Measurements from ENCODE around the gene TCFL5. TPM values are rescaled to one million over a fixed set of nuclear protein-coding genes. Genes with fewer than 3 reads are reported as not detected.
"Not testable (repeated sequence)": the region's sequence is repeated elsewhere in the genome, so short reads cannot be mapped to it uniquely, and the experiment has no call there.

Gene TCFL5
- total and polyA plus RNA-seq, 5 experiments from 2014 or later = 1.0 to 13.4 (median 2.1) TPM

GRCh38 chr20:62876902-62877816, 15.5 kb upstream of the TCFL5 start:
- Mint-ChIP-seq H3K27ac (peak overlapping the region in 6 of 10 donors; percentile 36 to 86 (median 64)), H3K4me1 (peaks cover 15 to 37% (median 27%) of the 10 kb centered on the region in 4 donors), H3K27me3 (no peaks in the 10 kb centered on the region), H3K36me3 (peaks cover 0 to 12% (median 6%) of the 10 kb centered on the region in 3 donors), H3K9me3 (no peaks in the 10 kb centered on the region), H3K4me3 (peak overlapping the region in 9 of 10 donors; percentile 13 to 58 (median 49))
- POLR2A ChIA-PET = interaction anchor here (1.0 to 1.6 kb wide), 4 partner anchors 15 to 37 kb away, joined by 3 to 7 read pairs (median 3); partner anchors contain the start of gene TCFL5
- DNase-seq (no peak), ATAC-seq (peak in 1 of 2 donors; percentile 39)

- ATAC-seq (peak in 1 of 2 donors; percentile 19), DNase-seq (no peak)
- Mint-ChIP-seq H3K9me3 (no peaks in the 10 kb centered on the region), H3K27me3 (no peaks in the 10 kb centered on the region), H3K4me1 (peaks cover 13 to 37% (median 27%) of the 10 kb centered on the region in 4 donors), H3K27ac (peak overlapping the region in 5 of 10 donors; percentile 3 to 86 (median 66)), H3K4me3 (peak overlapping the region in 4 of 10 donors; percentile 27 to 62 (median 50)), H3K36me3 (peaks cover 0 to 5% (median 2%) of the 10 kb centered on the region in 3 donors)
- POLR2A ChIA-PET = interaction anchor here (0.6 to 1.6 kb wide), 5 partner anchors 9 to 38 kb away, joined by 3 to 7 read pairs (median 3); partner anchors contain the start of gene TCFL5
These were observed 14.9 kb upstream of the TCFL5 start for GRCh38 chr20:62876501-62876901.

- ATAC-seq = peak; percentile 22 to 41
- H3K9me3 Mint-ChIP-seq = no peaks in the 10 kb centered on the region
- peak in 2 of 10 donors; percentile 21 to 45 for DNase-seq
- peak overlapping the region in 7 of 10 donors; percentile 29 to 92 (median 57) for H3K27ac Mint-ChIP-seq
- H3K27me3 Mint-ChIP-seq = no peaks in the 10 kb centered on the region
- POLR2A ChIA-PET = interaction anchor here (0.5 to 1.0 kb wide), 4 partner anchors 9 to 126 kb away, joined by 3 to 8 read pairs (median 5); no protein-coding TSS in a partner anchor
- H3K36me3 Mint-ChIP-seq = peaks cover 0 to 2% (median 0%) of the 10 kb centered on the region in 3 donors
- H3K4me3 Mint-ChIP-seq = peak overlapping the region in 6 of 10 donors; percentile 10 to 62 (median 50)
- peaks cover 13 to 37% (median 26%) of the 10 kb centered on the region in 4 donors for H3K4me1 Mint-ChIP-seq
These were observed 14.1 kb upstream of the TCFL5 start for GRCh38 chr20:62875419-62876361.

GRCh38 chr20:62874964-62875344, 13.3 kb upstream of the TCFL5 start:
- POLR2A ChIA-PET = interaction anchor here (0.5 to 1.2 kb wide), 3 partner anchors 11 to 127 kb away, joined by 3 to 8 read pairs (median 3); no protein-coding TSS in a partner anchor
- no peaks in the 10 kb centered on the region for H3K27me3 Mint-ChIP-seq
- H3K9me3 Mint-ChIP-seq = no peaks in the 10 kb centered on the region
- peak overlapping the region in 4 of 10 donors; percentile 50 to 81 (median 53) for H3K4me3 Mint-ChIP-seq
- H3K27ac Mint-ChIP-seq = peak overlapping the region in 3 of 10 donors; percentile 55 to 87 (median 58)
- ATAC-seq = no peak
- no peak for DNase-seq
- peaks cover 13 to 37% (median 26%) of the 10 kb centered on the region in 4 donors for H3K4me1 Mint-ChIP-seq
- H3K36me3 Mint-ChIP-seq = peaks cover 0 to 2% (median 0%) of the 10 kb centered on the region in 3 donors

GRCh38 chr20:62873681-62874031, 12.0 kb upstream of the TCFL5 start:
- H3K36me3 Mint-ChIP-seq, H3K27me3 Mint-ChIP-seq, POLR2A ChIA-PET, ATAC-seq, H3K9me3 Mint-ChIP-seq: not testable (repeated sequence)
- DNase-seq = peak in 2 of 10 donors; percentile 16 to 74
- Mint-ChIP-seq H3K4me1 (peaks cover 13 to 37% (median 26%) of the 10 kb centered on the region in 4 donors), H3K27ac (peak overlapping the region in 5 of 10 donors; percentile 46 to 78 (median 60)), H3K4me3 (peak overlapping the region; percentile 49 to 80 (median 64))

GRCh38 chr20:62873280-62873679, 11.7 kb upstream of the TCFL5 start:
- Mint-ChIP-seq H3K36me3 (peaks cover 0 to 2% (median 0%) of the 10 kb centered on the region in 3 donors), H3K4me3 (peak overlapping the region; percentile 49 to 80 (median 64)), H3K4me1 (peaks cover 13 to 36% (median 26%) of the 10 kb centered on the region in 4 donors), H3K9me3 (no peaks in the 10 kb centered on the region), H3K27me3 (peaks cover 0 to 2% (median 0%) of the 10 kb centered on the region in 5 donors), H3K27ac (peak overlapping the region in 3 of 10 donors; percentile 60 to 78 (median 72))
- DNase-seq (no peak), ATAC-seq (no peak)
- POLR2A ChIA-PET = no interaction called here

- Mint-ChIP-seq H3K36me3 (peaks cover 0 to 2% (median 0%) of the 10 kb centered on the region in 3 donors), H3K4me1 (peaks cover 12 to 32% (median 25%) of the 10 kb centered on the region in 4 donors), H3K9me3 (no peaks in the 10 kb centered on the region), H3K4me3 (peak overlapping the region in 3 of 10 donors; percentile 22 to 51 (median 49)), H3K27me3 (peaks cover 0 to 2% (median 0%) of the 10 kb centered on the region in 5 donors), H3K27ac (peak overlapping the region in 2 of 10 donors; percentile 47 to 71)
- ATAC-seq (no peak), DNase-seq (no peak)
- POLR2A ChIA-PET = no interaction called here
These were observed 11.2 kb upstream of the TCFL5 start for GRCh38 chr20:62872862-62873261.

GRCh38 chr20:62872184-62872847, 10.7 kb upstream of the TCFL5 start:
- peaks cover 0 to 2% (median 0%) of the 10 kb centered on the region in 3 donors for H3K36me3 Mint-ChIP-seq
- no peaks in the 10 kb centered on the region for H3K9me3 Mint-ChIP-seq
- no peak overlapping the region for H3K27ac Mint-ChIP-seq
- ATAC-seq = no peak
- no peak overlapping the region for H3K4me3 Mint-ChIP-seq
- peaks cover 12 to 32% (median 25%) of the 10 kb centered on the region in 4 donors for H3K4me1 Mint-ChIP-seq
- POLR2A ChIA-PET = no interaction called here
- H3K27me3 Mint-ChIP-seq = peaks cover 0 to 3% (median 0%) of the 10 kb centered on the region in 5 donors
- no peak for DNase-seq

GRCh38 chr20:62864207-62864606, 2.6 kb upstream of the TCFL5 start:
- H3K9me3 Mint-ChIP-seq = no peaks in the 10 kb centered on the region
- H3K36me3 Mint-ChIP-seq = no peaks in the 10 kb centered on the region
- H3K27me3 Mint-ChIP-seq = peaks cover 0 to 4% (median 0%) of the 10 kb centered on the region in 5 donors
- H3K4me3 Mint-ChIP-seq = no peak overlapping the region
- peak overlapping the region in 1 of 10 donors; percentile 16 for H3K27ac Mint-ChIP-seq
- POLR2A ChIA-PET = no interaction called here
- ATAC-seq (no peak), DNase-seq (no peak)
- peaks cover 6 to 18% (median 15%) of the 10 kb centered on the region in 4 donors for H3K4me1 Mint-ChIP-seq

- Mint-ChIP-seq H3K27me3 (no peaks in the 10 kb centered on the region), H3K27ac (peak overlapping the region in 5 of 10 donors; percentile 24 to 63 (median 51)), H3K9me3 (no peaks in the 10 kb centered on the region), H3K4me3 (peak overlapping the region in 6 of 10 donors; percentile 45 to 76 (median 62)), H3K36me3 (peaks cover 0 to 11% (median 7%) of the 10 kb centered on the region in 3 donors), H3K4me1 (peaks cover 9 to 29% (median 22%) of the 10 kb centered on the region in 4 donors)
- POLR2A ChIA-PET = interaction anchor here (0.5 to 2.5 kb wide), 11 partner anchors 17 to 209 kb away, joined by 3 to 13 read pairs (median 5); partner anchors contain the start of genes DIDO1, GID8 and MRGBP
- DNase-seq = peak; percentile 28 to 78 (median 54)
- peak; percentile 57 to 67 for ATAC-seq
These were observed 514 bp downstream of the TCFL5 start for GRCh38 chr20:62860924-62861691.

Data from naive thymus-derived CD8-positive, alpha-beta T cell (primary cell).